Neural cell (in vitro differentiated cells): ENCODE measurements around the gene FBXW2.

Source experiments
- EZH2 ChIP-seq: fragments of 200-600, 300-800 bp; shearing (Covaris generic), sonication (generic); IDR thresholded peaks from 2 replicates; pipeline ENCODE4 v1.6.1; 2014; ENCODE audit warnings: antibody characterized with exemption, low read length, borderline replicate concordance, mild to moderate bottlenecking; ENCODE audit not compliant: insufficient read depth, poor library complexity, severe bottlenecking
- POLR2AphosphoS5 ChIP-seq: IDR thresholded peaks from 2 replicates; pipeline ENCODE4 v1.6.1; 2012
- TF ChIP-seq, protein P1 (sequence below): fragments of 450-650 bp; IDR thresholded peaks from 2 replicates; pipeline ENCODE4 v1.5.1; 2014; ENCODE audit warnings: antibody characterized with exemption, mild to moderate bottlenecking, moderate library complexity; ENCODE audit not compliant: poor library complexity, severe bottlenecking

DNA sequence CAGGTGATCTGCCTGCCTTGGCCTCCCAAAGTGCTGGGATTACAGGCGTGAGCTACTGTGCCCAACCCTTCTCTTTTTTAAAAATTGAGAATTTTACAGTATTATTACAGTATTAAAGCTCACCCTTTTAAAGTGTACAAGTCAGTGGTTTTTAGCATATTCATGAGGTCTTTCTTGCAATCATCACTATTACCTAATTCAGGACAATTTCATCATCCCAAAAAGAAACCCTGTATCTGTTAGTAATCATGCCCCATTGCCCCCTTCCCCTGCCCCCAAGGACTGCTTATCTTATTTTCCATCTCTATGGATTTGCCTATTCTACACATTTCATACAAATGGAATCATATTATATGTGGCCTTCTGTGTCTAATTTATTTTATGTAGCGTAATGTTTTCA, 56.3 kb downstream of the FBXW2 start:
- TF ChIP-seq, protein P1, sequence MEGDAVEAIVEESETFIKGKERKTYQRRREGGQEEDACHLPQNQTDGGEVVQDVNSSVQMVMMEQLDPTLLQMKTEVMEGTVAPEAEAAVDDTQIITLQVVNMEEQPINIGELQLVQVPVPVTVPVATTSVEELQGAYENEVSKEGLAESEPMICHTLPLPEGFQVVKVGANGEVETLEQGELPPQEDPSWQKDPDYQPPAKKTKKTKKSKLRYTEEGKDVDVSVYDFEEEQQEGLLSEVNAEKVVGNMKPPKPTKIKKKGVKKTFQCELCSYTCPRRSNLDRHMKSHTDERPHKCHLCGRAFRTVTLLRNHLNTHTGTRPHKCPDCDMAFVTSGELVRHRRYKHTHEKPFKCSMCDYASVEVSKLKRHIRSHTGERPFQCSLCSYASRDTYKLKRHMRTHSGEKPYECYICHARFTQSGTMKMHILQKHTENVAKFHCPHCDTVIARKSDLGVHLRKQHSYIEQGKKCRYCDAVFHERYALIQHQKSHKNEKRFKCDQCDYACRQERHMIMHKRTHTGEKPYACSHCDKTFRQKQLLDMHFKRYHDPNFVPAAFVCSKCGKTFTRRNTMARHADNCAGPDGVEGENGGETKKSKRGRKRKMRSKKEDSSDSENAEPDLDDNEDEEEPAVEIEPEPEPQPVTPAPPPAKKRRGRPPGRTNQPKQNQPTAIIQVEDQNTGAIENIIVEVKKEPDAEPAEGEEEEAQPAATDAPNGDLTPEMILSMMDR: no peak
- TF ChIP-seq EZH2 (no peak), POLR2AphosphoS5 (no peak)
